HEK293 (cell line): ENCODE measurements around the gene DLG2.
"Not testable (repeated sequence)": the region's sequence is repeated elsewhere in the genome, so short reads cannot be mapped to it uniquely, and the experiment has no call there.

Experiments used
- CTCF ChIA-PET: fragments of 350-600 bp; formaldehyde crosslinking; extraction: SDS; loops from one replicate; lab custom pipeline; 2021; ENCODE audit warnings: antibody characterized with exemption; lab: Yijun Ruan, JAX
- POLR2A ChIA-PET: fragments of 300-600 bp; formaldehyde crosslinking; extraction: SDS; loops from one replicate; lab custom pipeline; 2020; ENCODE audit warnings: antibody characterized with exemption, inconsistent platforms; lab: Yijun Ruan, JAX
- H3K27ac ChIP-seq: fragments of 200-500 bp; sonication (Bioruptor generic); 2 replicates; pipeline ENCODE4 v1.5.1; 2014; ENCODE audit warnings: low read depth, low read length, control low read depth, inconsistent platforms; ENCODE audit errors: extremely low read depth
- H3K36me3 ChIP-seq, 2 experiments: fragments of 200-500 bp in 1 of 2; sonication (Bioruptor generic) in 1 of 2; 1 replicate in 1 of 2; 2 replicates in 1 of 2; pipeline ENCODE4 v1.5.1; 2014 to 2017; ENCODE audit warnings: inconsistent platforms in 2 of 2, low read length in 2 of 2; ENCODE audit not compliant: control insufficient read depth in 2 of 2, insufficient read depth in 1 of 2
- H3K4me1 ChIP-seq: fragments of 200-500 bp; sonication (Bioruptor generic); 2 replicates; pipeline ENCODE4 v1.5.1; 2014; ENCODE audit warnings: mild to moderate bottlenecking, low read length, inconsistent platforms; ENCODE audit not compliant: control insufficient read depth, insufficient read depth
- H3K4me3 ChIP-seq: 2 replicates; pipeline ENCODE4 v1.5.1; 2011; ENCODE audit warnings: low read depth, mild to moderate bottlenecking, control low read depth, low read length, moderate library complexity
- H3K9me3 ChIP-seq: fragments of 200-500 bp; sonication (Bioruptor generic); 2 replicates; pipeline ENCODE4 v1.5.1; 2014; ENCODE audit warnings: low read depth, low read length, inconsistent platforms; ENCODE audit not compliant: control insufficient read depth, insufficient read depth
- ATF2 ChIP-seq: fragments of 450-650 bp; formaldehyde crosslinking; IDR thresholded peaks from 2 replicates; pipeline ENCODE4 v1.5.1; 2016; ENCODE audit warnings: missing biosample characterization, missing genetic modification characterization, low read depth
- SP7 ChIP-seq: fragments of 450-650 bp; formaldehyde crosslinking; IDR thresholded peaks from 2 replicates; pipeline ENCODE4 v1.5.1; 2016; ENCODE audit warnings: missing biosample characterization, missing genetic modification characterization
- ZFP37 ChIP-seq: fragments of 450-650 bp; formaldehyde crosslinking; IDR thresholded peaks from 2 replicates; pipeline ENCODE4 v1.5.1; 2016; ENCODE audit warnings: missing biosample characterization, missing genetic modification characterization
- ZNF10 ChIP-seq: fragments of 450-650 bp; formaldehyde crosslinking; IDR thresholded peaks from 2 replicates; pipeline ENCODE4 v1.5.1; 2017; ENCODE audit warnings: missing biosample characterization, missing genetic modification characterization
- ZNF174 ChIP-seq: fragments of 450-650 bp; formaldehyde crosslinking; IDR thresholded peaks from 2 replicates; pipeline ENCODE4 v1.5.0; 2017; ENCODE audit warnings: missing biosample characterization, mild to moderate bottlenecking, missing genetic modification characterization
- ZNF175 ChIP-seq: fragments of 450-650 bp; formaldehyde crosslinking; IDR thresholded peaks from 2 replicates; pipeline ENCODE4 v1.5.1; 2016; ENCODE audit warnings: missing biosample characterization, missing genetic modification characterization
- ZNF19 ChIP-seq: fragments of 450-650 bp; formaldehyde crosslinking; IDR thresholded peaks from 2 replicates; pipeline ENCODE4; 2016; ENCODE audit warnings: missing biosample characterization, missing genetic modification characterization, low read depth
- ZNF2 ChIP-seq: fragments of 450-650 bp; formaldehyde crosslinking; IDR thresholded peaks from 2 replicates; pipeline ENCODE4 v1.5.1; 2016; ENCODE audit warnings: missing biosample characterization, missing genetic modification characterization
- ZNF362 ChIP-seq: fragments of 450-650 bp; formaldehyde crosslinking; IDR thresholded peaks from 2 replicates; pipeline ENCODE4 v1.5.1; 2016; ENCODE audit warnings: missing biosample characterization, missing genetic modification characterization
- ZNF366 ChIP-seq: fragments of 450-650 bp; formaldehyde crosslinking; conservative IDR thresholded peaks from 2 replicates; pipeline ENCODE4 v1.5.1; 2016; ENCODE audit warnings: missing biosample characterization, missing genetic modification characterization
- ZNF544 ChIP-seq: fragments of 450-650 bp; formaldehyde crosslinking; IDR thresholded peaks from 2 replicates; pipeline ENCODE4 v1.5.0; 2017; ENCODE audit warnings: missing biosample characterization, missing genetic modification characterization
- ZNF600 ChIP-seq: fragments of 450-650 bp; formaldehyde crosslinking; IDR thresholded peaks from 2 replicates; pipeline ENCODE4 v1.5.1; 2016; ENCODE audit warnings: missing biosample characterization, missing genetic modification characterization
- ZNF626 ChIP-seq: fragments of 450-650 bp; sonication (Bioruptor Pico); formaldehyde crosslinking; IDR thresholded peaks from 2 replicates; pipeline ENCODE4 v1.5.1; 2018; ENCODE audit warnings: missing biosample characterization, missing genetic modification characterization, inconsistent platforms
- ZNF785 ChIP-seq: fragments of 450-650 bp; formaldehyde crosslinking; IDR thresholded peaks from 2 replicates; pipeline ENCODE4 v1.5.1; 2016; ENCODE audit warnings: missing biosample characterization, missing genetic modification characterization
- ZNF837 ChIP-seq: fragments of 450-650 bp; formaldehyde crosslinking; IDR thresholded peaks from 2 replicates; pipeline ENCODE4 v1.5.1; 2016; ENCODE audit warnings: missing biosample characterization, missing genetic modification characterization
- ZSCAN18 ChIP-seq: fragments of 450-650 bp; formaldehyde crosslinking; IDR thresholded peaks from 2 replicates; pipeline ENCODE4 v1.5.1; 2016; ENCODE audit warnings: missing biosample characterization, missing genetic modification characterization

The DLG2 gene

GRCh38 chr11:83422641-83423040, 2204.5 kb downstream of the DLG2 start:
- CTCF ChIA-PET, H3K36me3 ChIP-seq, H3K27ac ChIP-seq, POLR2A ChIA-PET, H3K4me1 ChIP-seq, H3K4me3 ChIP-seq: not testable (repeated sequence)
- peak; percentile 76 for TF ChIP-seq ZNF600 (tag by site-specific recombination)
- TF ChIP-seq, all 188 proteins: peak for 1; not testable (repeated sequence) for 187
- not testable (repeated sequence) for H3K9me3 ChIP-seq

GRCh38 chr11:83410605-83411565, 2216.3 kb downstream of the DLG2 start:
- TF ChIP-seq ZSCAN18 (tag by site-specific recombination) (no peak), ZNF19 (tag by site-specific recombination) (no peak), ZNF785 (tag by site-specific recombination) (no peak), ZNF2 (tag by site-specific recombination) (no peak)
- no peaks in the 10 kb centered on the region for H3K36me3 ChIP-seq
- H3K9me3 ChIP-seq: no peaks in the 10 kb centered on the region
- CTCF ChIA-PET: interaction anchor here (0.7 kb wide), 1 partner anchor 247 kb away, joined by 3 read pairs; no protein-coding TSS in a partner anchor
- POLR2A ChIA-PET: no interaction called here
- H3K4me3 ChIP-seq: no peak overlapping the region
- no peaks in the 10 kb centered on the region for H3K4me1 ChIP-seq
- no peak overlapping the region for H3K27ac ChIP-seq

- TF ChIP-seq ZNF362 (tag by site-specific recombination) (no peak), ZFP37 (tag by site-specific recombination) (no peak), ATF2 (tag by site-specific recombination) (no peak), ZNF544 (tag by site-specific recombination) (no peak)
- POLR2A ChIA-PET: no interaction called here
- H3K4me1 ChIP-seq: no peaks in the 10 kb centered on the region
- CTCF ChIA-PET: no interaction called here
- H3K9me3 ChIP-seq: no peaks in the 10 kb centered on the region
- no peaks in the 10 kb centered on the region for H3K36me3 ChIP-seq
- H3K4me3 ChIP-seq: no peak overlapping the region
- H3K27ac ChIP-seq: no peak overlapping the region
Measured at GRCh38 chr11:83409891-83410290, 2217.3 kb downstream of the DLG2 start.

- no peaks in the 10 kb centered on the region for H3K9me3 ChIP-seq
- POLR2A ChIA-PET: no interaction called here
- no peak overlapping the region for H3K27ac ChIP-seq
- H3K36me3 ChIP-seq: no peaks in the 10 kb centered on the region
- no peaks in the 10 kb centered on the region for H3K4me1 ChIP-seq
- H3K4me3 ChIP-seq: no peak overlapping the region
- TF ChIP-seq ZNF175 (tag by site-specific recombination) (no peak), SP7 (tag by site-specific recombination) (no peak), ZNF626 (tag by site-specific recombination) (no peak), ZNF837 (tag by site-specific recombination) (no peak), ZNF366 (tag by site-specific recombination) (no peak), ZNF10 (tag by site-specific recombination) (no peak), ZNF174 (tag by site-specific recombination) (no peak), ZFP37 (tag by site-specific recombination) (no peak)
- CTCF ChIA-PET: no interaction called here
Measured at GRCh38 chr11:83409476-83409875, 2217.7 kb downstream of the DLG2 start.
